ENCODE results near the gene NFIX. TPM values are rescaled to one million over a fixed set of nuclear protein-coding genes. Genes with fewer than 3 reads are reported as not detected.

The NFIX gene
- total and polyA plus RNA-seq, 12 donors, result 16.8 to 162 (median 138) TPM

GRCh38 chr19:13091400-13092157, 96.3 kb downstream of the NFIX start:
- TF ChIP-seq, protein P1, sequence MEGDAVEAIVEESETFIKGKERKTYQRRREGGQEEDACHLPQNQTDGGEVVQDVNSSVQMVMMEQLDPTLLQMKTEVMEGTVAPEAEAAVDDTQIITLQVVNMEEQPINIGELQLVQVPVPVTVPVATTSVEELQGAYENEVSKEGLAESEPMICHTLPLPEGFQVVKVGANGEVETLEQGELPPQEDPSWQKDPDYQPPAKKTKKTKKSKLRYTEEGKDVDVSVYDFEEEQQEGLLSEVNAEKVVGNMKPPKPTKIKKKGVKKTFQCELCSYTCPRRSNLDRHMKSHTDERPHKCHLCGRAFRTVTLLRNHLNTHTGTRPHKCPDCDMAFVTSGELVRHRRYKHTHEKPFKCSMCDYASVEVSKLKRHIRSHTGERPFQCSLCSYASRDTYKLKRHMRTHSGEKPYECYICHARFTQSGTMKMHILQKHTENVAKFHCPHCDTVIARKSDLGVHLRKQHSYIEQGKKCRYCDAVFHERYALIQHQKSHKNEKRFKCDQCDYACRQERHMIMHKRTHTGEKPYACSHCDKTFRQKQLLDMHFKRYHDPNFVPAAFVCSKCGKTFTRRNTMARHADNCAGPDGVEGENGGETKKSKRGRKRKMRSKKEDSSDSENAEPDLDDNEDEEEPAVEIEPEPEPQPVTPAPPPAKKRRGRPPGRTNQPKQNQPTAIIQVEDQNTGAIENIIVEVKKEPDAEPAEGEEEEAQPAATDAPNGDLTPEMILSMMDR (IDR thresholded peaks at IDR 0.05), result no peak
- H3K4me1 ChIP-seq, result peaks cover 41 to 78% (median 65%) of the 10 kb centered on the region in 9 donors
- intact Hi-C loops (cut with DNase I), result loop anchor here in 8 of 10 donors (2.0 to 5.0 kb wide), 6 partner anchors 23 to 114 kb away; no protein-coding TSS in a partner anchor
- no peaks in the 10 kb centered on the region for H3K27me3 ChIP-seq
- ATAC-seq (peak; percentile 22 to 69 (median 55)), DNase-seq (peak; percentile 64 to 77)
- no peaks in the 10 kb centered on the region for H3K9me3 ChIP-seq
- 57 to 68% methylated on average over 25 of the region's 25 CpGs for WGBS, 2 donors
- peak overlapping the region; percentile 43 to 95 (median 88) for H3K27ac ChIP-seq
- H3K4me3 ChIP-seq, result peak overlapping the region in 1 of 10 donors; percentile 1
- H3K36me3 ChIP-seq, result peaks cover 0 to 60% (median 0%) of the 10 kb centered on the region in 9 donors

GRCh38 chr19:13092158-13092543, 96.9 kb downstream of the NFIX start:
- peaks cover 0 to 54% (median 0%) of the 10 kb centered on the region in 9 donors for H3K36me3 ChIP-seq
- no peaks in the 10 kb centered on the region for H3K27me3 ChIP-seq
- WGBS, 2 donors, result 66 to 80% methylated on average over 2 of the region's 2 CpGs
- DNase-seq, result no peak
- H3K4me1 ChIP-seq, result peaks cover 43 to 82% (median 70%) of the 10 kb centered on the region in 9 donors
- no peak overlapping the region for H3K4me3 ChIP-seq
- TF ChIP-seq, protein P1 (IDR thresholded peaks at IDR 0.05), result no peak
- ATAC-seq, result no peak
- peak overlapping the region; percentile 43 to 95 (median 88) for H3K27ac ChIP-seq
- intact Hi-C loops (cut with DNase I), result loop anchor here in 7 of 10 donors (2.0 to 5.0 kb wide), 6 partner anchors 23 to 115 kb away; no protein-coding TSS in a partner anchor
- H3K9me3 ChIP-seq, result no peaks in the 10 kb centered on the region

GRCh38 chr19:13092606-13093235, 97.4 kb downstream of the NFIX start:
- intact Hi-C loops (cut with DNase I), result loop anchor here in 8 of 10 donors (1.0 to 5.0 kb wide), 7 partner anchors 24 to 115 kb away; no protein-coding TSS in a partner anchor
- WGBS, 2 donors, result 63 to 68% methylated on average over 14 of the region's 14 CpGs
- no peak for DNase-seq

More at GRCh38 chr19:13092606-13093235, 97.4 kb downstream of the NFIX start:
- no peak overlapping the region for H3K4me3 ChIP-seq
- peaks cover 0 to 48% (median 0%) of the 10 kb centered on the region in 9 donors for H3K36me3 ChIP-seq
- ATAC-seq, result peak in 1 of 8 donors; percentile 22
- H3K4me1 ChIP-seq, result peaks cover 43 to 88% (median 76%) of the 10 kb centered on the region in 9 donors
- H3K27me3 ChIP-seq, result no peaks in the 10 kb centered on the region
- H3K27ac ChIP-seq, result peak overlapping the region; percentile 43 to 95 (median 88)
- TF ChIP-seq, protein P1 (IDR thresholded peaks at IDR 0.05), result no peak
- no peaks in the 10 kb centered on the region for H3K9me3 ChIP-seq

All from heart right ventricle (tissue), 16 donors.